Activated T-helper 2 cell treated with anti-CD3 and anti-CD28 coated beads, Interferon-gamma antibody, Interleukin-2, Interleukin-4, amounts not matched to agents 10 μg/mL and 5 μg/mL and 100 μg/mL, durations not matched to agents 14 hours and 24 hours and 36 hours (primary cell): ENCODE measurements around the gene PGRMC2. TPM values are rescaled to one million over a fixed set of nuclear protein-coding genes. Genes with fewer than 3 reads are reported as not detected.

Experiments used
- DNase-seq: peaks from one replicate; pipeline ENCODE4 v3.0.0; 2021; ENCODE audit warnings: low spot score
- H3K27ac Mint-ChIP-seq: one replicate; pipeline ENCODE4 v1.8.0; 2021; ENCODE audit warnings: mixed read lengths
- H3K27me3 Mint-ChIP-seq: one replicate; pipeline ENCODE4 v1.8.0; 2021; ENCODE audit warnings: low read depth, mixed read lengths
- H3K36me3 Mint-ChIP-seq: one replicate; pipeline ENCODE4 v1.8.0; 2021; ENCODE audit warnings: low read depth, mixed read lengths
- H3K4me1 Mint-ChIP-seq: one replicate; pipeline ENCODE4 v1.8.0; 2021; ENCODE audit warnings: low read depth, mixed read lengths
- H3K4me3 Mint-ChIP-seq: one replicate; pipeline ENCODE4 v1.8.0; 2021; ENCODE audit warnings: low read depth, mild to moderate bottlenecking, moderate library complexity, mixed read lengths
- H3K9me3 Mint-ChIP-seq: one replicate; pipeline ENCODE4 v1.8.0; 2021; ENCODE audit warnings: mixed read lengths
- intact Hi-C: fragments of 100-400 bp; cut with micrococcal nuclease; formaldehyde crosslinking; loops from one replicate; pipeline ENCODE4 v1.15.1; 2023
- total RNA-seq: library from RNA; stranded (reverse); gene quantifications from 2 replicates; pipeline ENCODE4 v1.2.3, GENCODE V29; 2022

PGRMC2 gene
- total RNA-seq, 1 donor from 2014 or later = 45.0 TPM

DNA sequence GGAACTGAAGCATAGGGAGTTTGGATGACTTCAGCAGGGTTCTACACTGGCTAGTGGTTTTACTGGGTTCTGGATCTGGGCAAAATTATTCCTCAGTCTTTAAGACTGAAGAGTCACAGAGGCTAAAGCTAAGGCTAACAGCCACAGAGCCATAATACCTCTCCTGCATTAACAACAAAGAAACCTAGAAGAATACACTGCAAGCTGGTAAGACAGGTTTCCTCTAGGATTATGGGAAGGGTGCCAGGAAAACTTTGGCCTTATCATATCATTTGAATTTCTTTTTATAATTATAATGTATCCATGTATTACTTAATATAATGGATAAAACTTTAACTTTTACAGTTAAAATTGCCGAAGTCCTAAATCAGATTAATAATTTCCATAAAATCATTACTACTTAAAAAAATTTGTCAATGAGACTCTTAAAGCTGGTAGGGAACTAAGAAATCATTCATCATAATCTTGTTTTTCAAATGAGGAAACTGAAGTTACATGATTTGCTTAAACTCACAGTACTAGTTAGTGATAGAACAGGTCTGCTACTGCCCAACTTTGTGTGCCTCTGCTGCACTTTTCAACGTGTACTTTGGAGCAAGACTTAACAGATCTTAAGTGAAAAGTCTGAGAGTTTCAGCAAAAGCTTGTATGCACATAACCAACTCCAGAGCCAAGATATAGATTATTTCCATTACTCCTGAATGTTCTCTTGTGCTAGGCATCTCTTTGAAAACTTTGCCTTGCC, 24.2 kb upstream of the PGRMC2 start:
- Mint-ChIP-seq H3K36me3 (no peaks in the 10 kb centered on the region), H3K4me1 (no peaks in the 10 kb centered on the region), H3K27me3 (no peaks in the 10 kb centered on the region), H3K4me3 (no peak overlapping the region), H3K27ac (no peak overlapping the region), H3K9me3 (no peaks in the 10 kb centered on the region)
- DNase-seq = no peak
- intact Hi-C loops = no loop called here

GRCh38 chr4:128310266-128310697, 22.7 kb upstream of the PGRMC2 start:
- Mint-ChIP-seq H3K27me3 (no peaks in the 10 kb centered on the region), H3K9me3 (no peaks in the 10 kb centered on the region), H3K4me1 (no peaks in the 10 kb centered on the region), H3K27ac (no peak overlapping the region), H3K4me3 (no peak overlapping the region), H3K36me3 (no peaks in the 10 kb centered on the region)
- no peak for DNase-seq
- intact Hi-C loops = no loop called here

GRCh38 chr4:128309585-128309984, 22.0 kb upstream of the PGRMC2 start:
- intact Hi-C loops = no loop called here

DNA sequence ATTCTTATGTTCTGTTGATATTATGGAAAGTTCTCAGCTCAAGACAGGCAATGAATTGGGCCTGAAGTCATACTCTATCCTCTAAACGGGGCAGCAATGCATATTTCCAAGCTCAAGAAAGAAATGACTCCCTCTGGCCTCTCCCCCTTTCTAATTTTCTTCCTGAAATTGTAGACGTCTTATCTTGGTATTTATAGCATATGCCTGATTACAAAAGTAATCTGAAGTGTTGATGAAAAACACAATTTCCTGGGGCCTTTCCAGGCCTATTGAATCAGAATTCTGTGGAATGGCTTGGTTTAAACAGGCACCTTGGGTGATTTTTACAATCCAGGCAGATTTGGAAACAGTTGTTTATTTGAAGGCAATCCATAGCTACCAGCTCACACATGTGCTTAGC, 21.4 kb upstream of the PGRMC2 start:
- no peak for DNase-seq
- no peaks in the 10 kb centered on the region for H3K36me3 Mint-ChIP-seq
- H3K4me3 Mint-ChIP-seq = no peak overlapping the region
- intact Hi-C loops = no loop called here
- H3K4me1 Mint-ChIP-seq = no peaks in the 10 kb centered on the region
- no peaks in the 10 kb centered on the region for H3K9me3 Mint-ChIP-seq
- H3K27ac Mint-ChIP-seq = no peak overlapping the region
- H3K27me3 Mint-ChIP-seq = no peaks in the 10 kb centered on the region

More at GRCh38 chr4:128309585-128309984, 22.0 kb upstream of the PGRMC2 start:
- H3K4me1 Mint-ChIP-seq = no peaks in the 10 kb centered on the region
- no peak overlapping the region for H3K4me3 Mint-ChIP-seq
- no peaks in the 10 kb centered on the region for H3K9me3 Mint-ChIP-seq
- no peak overlapping the region for H3K27ac Mint-ChIP-seq
- no peaks in the 10 kb centered on the region for H3K36me3 Mint-ChIP-seq
- H3K27me3 Mint-ChIP-seq = no peaks in the 10 kb centered on the region
- no peak for DNase-seq

- Mint-ChIP-seq H3K4me1 (no peaks in the 10 kb centered on the region), H3K9me3 (no peaks in the 10 kb centered on the region), H3K36me3 (no peaks in the 10 kb centered on the region), H3K27me3 (no peaks in the 10 kb centered on the region), H3K27ac (no peak overlapping the region), H3K4me3 (no peak overlapping the region)
- intact Hi-C loops = no loop called here
- no peak for DNase-seq
Measured at GRCh38 chr4:128307123-128307571, 19.5 kb upstream of the PGRMC2 start.

GRCh38 chr4:128305942-128306341, 18.3 kb upstream of the PGRMC2 start:
- no peaks in the 10 kb centered on the region for H3K9me3 Mint-ChIP-seq
- intact Hi-C loops = no loop called here
- H3K27ac Mint-ChIP-seq = no peak overlapping the region
- no peak overlapping the region for H3K4me3 Mint-ChIP-seq
- no peak for DNase-seq
- H3K27me3 Mint-ChIP-seq = no peaks in the 10 kb centered on the region
- H3K4me1 Mint-ChIP-seq = no peaks in the 10 kb centered on the region
- no peaks in the 10 kb centered on the region for H3K36me3 Mint-ChIP-seq

- H3K36me3 Mint-ChIP-seq = no peaks in the 10 kb centered on the region
- H3K9me3 Mint-ChIP-seq = no peaks in the 10 kb centered on the region
- no peaks in the 10 kb centered on the region for H3K27me3 Mint-ChIP-seq
- no peak overlapping the region for H3K27ac Mint-ChIP-seq
- no peaks in the 10 kb centered on the region for H3K4me1 Mint-ChIP-seq
- DNase-seq = no peak
- no peak overlapping the region for H3K4me3 Mint-ChIP-seq
- intact Hi-C loops = no loop called here
Measured at GRCh38 chr4:128303986-128304385, 16.4 kb upstream of the PGRMC2 start.

- Mint-ChIP-seq H3K27me3 (no peaks in the 10 kb centered on the region), H3K4me3 (no peak overlapping the region), H3K9me3 (no peaks in the 10 kb centered on the region), H3K36me3 (no peaks in the 10 kb centered on the region), H3K27ac (no peak overlapping the region), H3K4me1 (no peaks in the 10 kb centered on the region)
- intact Hi-C loops = no loop called here
- DNase-seq = no peak
Measured at GRCh38 chr4:128303405-128303785, 15.8 kb upstream of the PGRMC2 start.

- intact Hi-C loops = no loop called here
- no peak overlapping the region for H3K4me3 Mint-ChIP-seq
- H3K4me1 Mint-ChIP-seq = no peaks in the 10 kb centered on the region
- no peaks in the 10 kb centered on the region for H3K9me3 Mint-ChIP-seq
- DNase-seq = no peak
- H3K36me3 Mint-ChIP-seq = no peaks in the 10 kb centered on the region
- H3K27me3 Mint-ChIP-seq = no peaks in the 10 kb centered on the region
- no peak overlapping the region for H3K27ac Mint-ChIP-seq
Measured at GRCh38 chr4:128301979-128302378, 14.4 kb upstream of the PGRMC2 start.

- DNase-seq = no peak
- no peaks in the 10 kb centered on the region for H3K36me3 Mint-ChIP-seq
- H3K27me3 Mint-ChIP-seq = no peaks in the 10 kb centered on the region
- intact Hi-C loops = no loop called here
- no peak overlapping the region for H3K27ac Mint-ChIP-seq
- no peaks in the 10 kb centered on the region for H3K4me1 Mint-ChIP-seq
- no peak overlapping the region for H3K4me3 Mint-ChIP-seq
- H3K9me3 Mint-ChIP-seq = no peaks in the 10 kb centered on the region
Measured at GRCh38 chr4:128299848-128300247, 12.2 kb upstream of the PGRMC2 start.

- H3K4me3 Mint-ChIP-seq = no peak overlapping the region
- intact Hi-C loops = no loop called here
- DNase-seq = no peak
- H3K9me3 Mint-ChIP-seq = no peaks in the 10 kb centered on the region
- H3K36me3 Mint-ChIP-seq = no peaks in the 10 kb centered on the region
- H3K4me1 Mint-ChIP-seq = no peaks in the 10 kb centered on the region
- H3K27ac Mint-ChIP-seq = no peak overlapping the region
- no peaks in the 10 kb centered on the region for H3K27me3 Mint-ChIP-seq
Measured at GRCh38 chr4:128298852-128299251, 11.2 kb upstream of the PGRMC2 start.

DNA sequence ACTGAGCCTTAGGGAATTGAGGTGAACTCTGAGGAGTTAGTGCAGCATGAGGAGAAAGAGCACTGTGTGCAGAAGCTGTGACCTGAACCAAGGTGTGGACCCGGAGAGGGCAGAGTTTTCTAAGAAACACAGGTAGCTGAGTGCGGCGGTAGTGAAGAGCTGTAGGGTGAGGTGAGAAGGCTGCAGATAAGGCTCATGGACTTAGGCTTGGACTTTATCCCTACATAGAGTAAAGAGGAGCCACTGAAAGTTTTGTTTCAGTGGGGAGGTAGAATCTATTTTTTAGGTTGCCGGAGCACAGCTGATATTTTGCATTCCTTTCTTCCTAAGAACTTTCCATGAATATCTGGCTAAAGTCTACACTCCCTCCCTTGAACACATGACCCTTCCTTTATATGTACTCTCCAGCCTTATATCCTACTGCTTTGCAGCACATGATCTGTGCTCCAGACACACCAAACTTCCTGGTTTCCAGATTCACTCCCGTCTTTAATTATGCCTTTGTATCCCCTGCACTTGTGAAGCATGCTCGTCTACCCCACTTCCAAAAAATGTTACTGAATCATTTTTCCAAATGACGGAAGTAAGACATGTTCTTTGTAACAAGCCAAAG, 10.6 kb upstream of the PGRMC2 start:
- Mint-ChIP-seq H3K4me1 (no peaks in the 10 kb centered on the region), H3K36me3 (no peaks in the 10 kb centered on the region), H3K27me3 (no peaks in the 10 kb centered on the region), H3K4me3 (no peak overlapping the region), H3K27ac (no peak overlapping the region), H3K9me3 (no peaks in the 10 kb centered on the region)
- intact Hi-C loops = no loop called here
- DNase-seq = no peak

GRCh38 chr4:128295255-128295654, 7.6 kb upstream of the PGRMC2 start:
- H3K4me3 Mint-ChIP-seq = no peak overlapping the region

More at GRCh38 chr4:128295255-128295654, 7.6 kb upstream of the PGRMC2 start:
- no peaks in the 10 kb centered on the region for H3K27me3 Mint-ChIP-seq
- no peaks in the 10 kb centered on the region for H3K4me1 Mint-ChIP-seq
- no peaks in the 10 kb centered on the region for H3K9me3 Mint-ChIP-seq
- intact Hi-C loops = no loop called here
- H3K36me3 Mint-ChIP-seq = no peaks in the 10 kb centered on the region
- no peak for DNase-seq
- no peak overlapping the region for H3K27ac Mint-ChIP-seq
